Ammon's horn (tissue), 1 donor: ENCODE measurements around the gene CD82.

Source experiments
- DNase-seq: peaks from one replicate; pipeline ENCODE4 v3.0.0-alpha.2; 2016; ENCODE audit warnings: low spot score

Gene CD82

GRCh38 chr11:44565211-44565952 lies at the start of gene CD82:
TSS of gene CD82 (plus strand) at chr11:44565663. CDS start at chr11:44594663, 29,000 bp downstream.
- peak; percentile 100 for DNase-seq

GRCh38 chr11:44516688-44517507 lies 48.6 kb upstream of the CD82 start:
- no peak for DNase-seq

GRCh38 chr11:44517541-44517940 lies 47.9 kb upstream of the CD82 start:
- DNase-seq, result no peak

GRCh38 chr11:44518968-44519550 lies 46.4 kb upstream of the CD82 start:
- no peak for DNase-seq

GRCh38 chr11:44519989-44520737 lies 45.3 kb upstream of the CD82 start:
- no peak for DNase-seq

GRCh38 chr11:44521148-44521547 lies 44.3 kb upstream of the CD82 start:
- DNase-seq, result no peak

GRCh38 chr11:44522294-44522693 lies 43.2 kb upstream of the CD82 start:
- no peak for DNase-seq

GRCh38 chr11:44524346-44524745 lies 41.1 kb upstream of the CD82 start:
- DNase-seq, result no peak

GRCh38 chr11:44524751-44525201 lies 40.7 kb upstream of the CD82 start:
- DNase-seq, result no peak

GRCh38 chr11:44525473-44526252 lies 39.8 kb upstream of the CD82 start:
- no peak for DNase-seq

- DNase-seq, result no peak
These were observed 39.0 kb upstream of the CD82 start for GRCh38 chr11:44526438-44526837.

GRCh38 chr11:44527476-44527875 lies 38.0 kb upstream of the CD82 start:
- no peak for DNase-seq

- DNase-seq, result no peak
These were observed 37.4 kb upstream of the CD82 start for GRCh38 chr11:44528103-44528502.

GRCh38 chr11:44528581-44528980 lies 36.9 kb upstream of the CD82 start:
- DNase-seq, result no peak

GRCh38 chr11:44529895-44530412 lies 35.5 kb upstream of the CD82 start:
- no peak for DNase-seq

GRCh38 chr11:44530413-44531115 lies 34.9 kb upstream of the CD82 start:
- DNase-seq, result no peak

GRCh38 chr11:44531116-44531504 lies 34.4 kb upstream of the CD82 start:
- no peak for DNase-seq

GRCh38 chr11:44531636-44532035 lies 33.8 kb upstream of the CD82 start:
- no peak for DNase-seq

GRCh38 chr11:44532809-44533208 lies 32.7 kb upstream of the CD82 start:
- no peak for DNase-seq

- no peak for DNase-seq
These were observed 31.3 kb upstream of the CD82 start for GRCh38 chr11:44533921-44534711.
